BJ (cell line): Measurements from ENCODE around the gene PACRG. TPM values are rescaled to one million over a fixed set of nuclear protein-coding genes. Genes with fewer than 3 reads are reported as not detected.

ENCODE experiments used
- CTCF ChIA-PET: fragments of 350-600 bp; formaldehyde crosslinking; extraction: SDS; loops from one replicate; lab custom pipeline; 2021; ENCODE audit warnings: antibody characterized with exemption, inconsistent platforms; lab: Yijun Ruan, JAX
- POLR2A ChIA-PET: fragments of 300-600 bp; sonication (Branson Sonifier 250); formaldehyde crosslinking; extraction: SDS; loops from one replicate; lab custom pipeline; 2021; ENCODE audit warnings: antibody characterized with exemption; lab: Charles Lee
- DNase-seq: peaks from one replicate; pipeline ENCODE4 v3.0.0-alpha.2; 2011; ENCODE audit warnings: low read depth
- H3K27me3 ChIP-seq: 2 replicates; pipeline ENCODE4 v1.6.0; 2011; ENCODE audit warnings: low read length; ENCODE audit not compliant: control insufficient read depth, insufficient read depth
- H3K36me3 ChIP-seq: 2 replicates; pipeline ENCODE4 v1.5.1; 2011; ENCODE audit warnings: low read length; ENCODE audit not compliant: control insufficient read depth, insufficient read depth
- H3K4me3 ChIP-seq: 2 replicates; pipeline ENCODE4 v1.5.1; 2011; ENCODE audit warnings: low read depth, mild to moderate bottlenecking, control low read depth, low read length
- polyA plus RNA-seq: library from polyadenylated mRNA; depleted of rRNA; stranded (reverse); fragments of >200 nt; gene quantifications from 2 replicates; pipeline ENCODE4 v1.2.3, GENCODE V29; 2011
- TF ChIP-seq, protein P1 (sequence below): IDR thresholded peaks from 2 replicates; pipeline ENCODE4 v1.5.1; 2011; ENCODE audit warnings: low read depth, mild to moderate bottlenecking, control low read depth, inconsistent platforms, low read length, moderate library complexity; ENCODE audit not compliant: insufficient read depth

Gene PACRG
- polyA plus RNA-seq, 1 experiment = 0.20 TPM

DNA sequence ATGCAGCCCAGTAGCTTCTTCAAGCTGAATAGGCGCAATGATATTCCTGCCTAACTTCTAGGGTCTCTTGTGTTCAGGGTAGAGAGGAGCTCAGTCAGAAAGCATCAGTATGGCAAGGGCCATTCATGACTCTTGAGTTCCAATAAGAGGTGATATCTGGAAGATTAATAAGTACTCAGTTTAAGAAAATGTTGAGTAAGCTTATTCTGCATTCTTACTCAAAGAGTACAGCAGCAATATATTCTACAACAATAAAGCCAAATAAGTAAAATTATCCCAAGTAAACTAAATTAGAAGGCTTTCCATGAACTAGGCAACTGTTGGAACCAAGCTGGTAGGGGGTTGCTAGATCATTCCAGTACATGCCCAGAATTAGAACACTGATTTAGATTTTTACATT lies 303.2 kb downstream of the PACRG start:
- DNase-seq = no peak
- ChIA-PET CTCF (no interaction called here), POLR2A (no interaction called here)
- Histone ChIP-seq H3K27me3 (no peaks in the 10 kb centered on the region), H3K36me3 (no peaks in the 10 kb centered on the region), H3K4me3 (no peak overlapping the region)
- TF ChIP-seq, protein P1, sequence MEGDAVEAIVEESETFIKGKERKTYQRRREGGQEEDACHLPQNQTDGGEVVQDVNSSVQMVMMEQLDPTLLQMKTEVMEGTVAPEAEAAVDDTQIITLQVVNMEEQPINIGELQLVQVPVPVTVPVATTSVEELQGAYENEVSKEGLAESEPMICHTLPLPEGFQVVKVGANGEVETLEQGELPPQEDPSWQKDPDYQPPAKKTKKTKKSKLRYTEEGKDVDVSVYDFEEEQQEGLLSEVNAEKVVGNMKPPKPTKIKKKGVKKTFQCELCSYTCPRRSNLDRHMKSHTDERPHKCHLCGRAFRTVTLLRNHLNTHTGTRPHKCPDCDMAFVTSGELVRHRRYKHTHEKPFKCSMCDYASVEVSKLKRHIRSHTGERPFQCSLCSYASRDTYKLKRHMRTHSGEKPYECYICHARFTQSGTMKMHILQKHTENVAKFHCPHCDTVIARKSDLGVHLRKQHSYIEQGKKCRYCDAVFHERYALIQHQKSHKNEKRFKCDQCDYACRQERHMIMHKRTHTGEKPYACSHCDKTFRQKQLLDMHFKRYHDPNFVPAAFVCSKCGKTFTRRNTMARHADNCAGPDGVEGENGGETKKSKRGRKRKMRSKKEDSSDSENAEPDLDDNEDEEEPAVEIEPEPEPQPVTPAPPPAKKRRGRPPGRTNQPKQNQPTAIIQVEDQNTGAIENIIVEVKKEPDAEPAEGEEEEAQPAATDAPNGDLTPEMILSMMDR = no peak

DNA sequence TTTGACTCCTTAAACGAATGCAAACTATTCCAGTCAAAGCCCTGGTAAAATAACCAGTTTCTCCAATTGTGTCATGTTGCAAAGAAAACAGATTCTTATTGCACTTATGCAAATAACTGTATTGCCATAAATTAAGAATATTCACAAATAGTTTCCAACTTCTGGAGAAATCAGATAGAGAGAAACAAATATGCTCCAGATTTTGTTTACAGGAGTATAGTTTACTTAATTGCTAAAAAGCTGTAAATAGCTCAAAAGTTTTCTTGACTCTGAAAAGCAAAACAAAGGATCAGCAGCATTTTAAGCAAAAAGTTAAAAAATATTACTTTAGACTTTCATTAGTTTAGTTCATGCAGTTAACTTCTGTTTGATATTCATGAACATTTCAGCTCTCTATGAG lies 304.2 kb downstream of the PACRG start:
- POLR2A ChIA-PET = no interaction called here
- CTCF ChIA-PET = no interaction called here
- H3K36me3 ChIP-seq = no peaks in the 10 kb centered on the region
- TF ChIP-seq, protein P1 = no peak
- H3K4me3 ChIP-seq = no peak overlapping the region
- DNase-seq = no peak
- H3K27me3 ChIP-seq = no peaks in the 10 kb centered on the region

DNA sequence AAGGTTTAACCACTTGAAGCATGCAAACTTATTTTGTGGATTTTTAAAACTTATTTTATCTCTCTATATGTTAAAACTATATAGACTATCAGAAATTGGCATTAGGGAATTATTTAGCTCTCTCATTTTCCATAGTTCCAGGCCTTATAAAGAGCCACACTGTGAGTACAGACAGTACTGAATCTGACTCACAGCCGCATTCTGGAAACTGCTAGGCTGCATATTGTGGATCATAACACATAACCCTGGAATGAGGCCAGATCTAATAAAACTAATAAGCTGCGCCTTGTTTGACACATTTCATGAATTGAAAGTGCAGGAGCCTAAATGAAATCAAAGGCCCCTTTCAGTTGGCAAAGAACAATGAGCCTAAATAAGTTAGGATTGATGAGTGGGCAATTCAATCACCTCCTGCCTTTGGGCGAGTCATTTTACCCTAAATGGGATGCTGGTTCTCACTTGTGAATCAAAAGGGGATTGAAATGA lies 308.4 kb downstream of the PACRG start:
- no peak for DNase-seq
- no peak overlapping the region for H3K4me3 ChIP-seq
- no peaks in the 10 kb centered on the region for H3K27me3 ChIP-seq
- H3K36me3 ChIP-seq = no peaks in the 10 kb centered on the region
- ChIA-PET POLR2A (no interaction called here), CTCF (no interaction called here)
- TF ChIP-seq, protein P1 = no peak

DNA sequence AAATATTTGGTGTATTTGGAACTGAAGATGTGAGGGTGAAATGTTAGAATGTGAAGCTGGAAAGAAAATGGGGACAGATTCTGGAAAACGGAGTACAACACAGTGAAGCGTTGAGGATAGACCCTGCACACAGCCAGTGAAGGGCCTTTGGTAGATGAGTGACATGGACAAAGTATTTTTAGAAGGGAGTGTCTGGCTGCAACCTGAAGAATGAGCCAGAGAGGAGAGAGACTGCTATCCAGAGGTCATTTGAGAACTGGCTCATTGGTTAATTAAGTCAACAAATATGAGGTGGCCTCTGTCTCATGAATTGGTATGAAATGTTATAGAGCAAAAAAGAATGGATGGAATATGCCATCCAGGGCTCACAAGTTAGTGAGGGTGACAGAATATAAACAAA lies 310.5 kb downstream of the PACRG start:
- ChIA-PET CTCF (no interaction called here), POLR2A (no interaction called here)
- TF ChIP-seq, protein P1 = no peak

DNA sequence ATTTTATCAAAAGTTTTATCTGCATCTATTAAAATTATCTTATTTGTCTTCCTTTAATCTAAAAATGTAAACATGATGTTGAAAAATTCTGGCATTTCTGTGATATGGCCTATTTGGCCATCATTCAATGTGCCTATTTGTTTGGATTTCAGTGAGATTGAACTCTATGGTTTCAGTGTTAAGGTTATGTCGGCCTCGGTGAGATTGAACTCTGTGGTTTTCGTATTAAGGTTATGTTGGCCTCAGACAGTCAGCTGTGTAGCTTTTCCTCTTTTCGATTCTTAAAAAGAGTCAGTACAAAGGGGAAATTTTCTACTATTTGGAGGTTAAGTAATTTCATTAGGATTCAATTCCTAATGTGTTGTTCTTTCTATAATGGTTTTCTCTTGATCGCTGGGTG lies 320.6 kb downstream of the PACRG start:
- Histone ChIP-seq H3K27me3 (no peaks in the 10 kb centered on the region), H3K36me3 (no peaks in the 10 kb centered on the region), H3K4me3 (no peak overlapping the region)
- no peak for DNase-seq
- TF ChIP-seq, protein P1 = no peak
- ChIA-PET POLR2A (no interaction called here), CTCF (no interaction called here)

More for the DNA sequence above, 310.5 kb downstream of the PACRG start:
- Histone ChIP-seq H3K27me3 (no peaks in the 10 kb centered on the region), H3K36me3 (no peaks in the 10 kb centered on the region), H3K4me3 (no peak overlapping the region)
- no peak for DNase-seq
